GM21515 (cell line): ENCODE results near the gene RXFP4.
A peak's percentile ranks its signal among the peaks of the same experiment; 100 is the strongest.
"Not testable (repeated sequence)": the region's sequence is repeated elsewhere in the genome, so short reads cannot be mapped to it uniquely, and the experiment has no call there.

ENCODE experiments used
- ATAC-seq: cut with Tn5 transposase; IDR thresholded peaks from one replicate; pipeline ENCODE4 v1.9.1; 2021; ENCODE audit not compliant: unreplicated experiment

The RXFP4 gene

GRCh38 chr1:155929057-155929456 is 12.4 kb upstream of the RXFP4 start:
- no peak for ATAC-seq

GRCh38 chr1:155930725-155931124 is 10.7 kb upstream of the RXFP4 start:
- ATAC-seq = not testable (repeated sequence)

DNA sequence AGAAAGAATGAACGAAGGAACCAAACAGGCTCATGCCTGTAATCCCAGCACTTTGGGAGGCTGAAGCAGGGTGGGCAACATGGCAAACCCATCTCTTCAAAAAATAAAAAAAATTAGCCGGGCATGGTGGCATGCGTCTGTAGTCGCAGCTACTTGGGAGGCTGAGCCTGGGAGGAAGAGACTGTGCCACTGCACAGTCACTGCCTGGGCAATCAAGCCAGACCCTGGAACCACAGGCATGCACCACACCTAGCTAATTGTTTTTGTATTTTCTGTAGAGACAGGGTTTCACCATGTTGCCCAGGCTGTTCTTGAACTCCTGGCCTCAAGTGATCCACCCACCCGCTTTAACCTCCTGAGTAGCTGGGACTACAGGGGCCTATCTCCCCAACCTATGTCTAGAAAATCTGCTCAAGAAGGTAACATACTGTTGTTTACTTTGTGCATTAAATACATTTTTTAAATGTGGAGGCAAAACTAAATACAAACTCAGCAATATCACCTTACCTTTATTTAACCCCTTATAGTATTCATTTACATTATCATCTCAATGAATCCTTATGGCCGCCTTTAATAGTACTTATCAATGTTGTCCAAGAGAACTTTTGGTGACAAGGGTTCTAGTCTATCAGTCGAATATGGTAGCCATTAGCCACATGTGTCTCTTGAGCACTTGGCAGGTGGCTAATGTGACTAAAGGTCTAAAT is 10.0 kb upstream of the RXFP4 start:
- no peak for ATAC-seq

DNA sequence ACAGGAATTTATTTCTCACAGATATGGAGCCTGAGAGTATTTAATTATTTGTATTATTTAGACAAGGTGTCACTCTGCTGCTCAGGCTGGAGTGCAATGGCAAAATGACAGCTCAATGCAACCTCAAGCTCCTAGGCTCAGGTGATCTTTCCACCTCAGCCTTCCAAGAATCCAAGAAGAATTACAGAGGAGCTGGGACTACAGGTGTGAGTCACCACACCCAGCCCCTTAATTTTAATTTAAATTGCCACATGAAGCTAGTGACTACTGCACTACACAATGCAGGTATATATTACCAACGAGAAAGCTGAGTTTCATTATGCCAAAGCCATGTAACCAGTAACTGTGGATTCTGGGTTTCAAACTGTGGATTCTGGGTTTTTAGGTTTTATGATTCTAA is 9.4 kb upstream of the RXFP4 start:
- ATAC-seq = no peak

DNA sequence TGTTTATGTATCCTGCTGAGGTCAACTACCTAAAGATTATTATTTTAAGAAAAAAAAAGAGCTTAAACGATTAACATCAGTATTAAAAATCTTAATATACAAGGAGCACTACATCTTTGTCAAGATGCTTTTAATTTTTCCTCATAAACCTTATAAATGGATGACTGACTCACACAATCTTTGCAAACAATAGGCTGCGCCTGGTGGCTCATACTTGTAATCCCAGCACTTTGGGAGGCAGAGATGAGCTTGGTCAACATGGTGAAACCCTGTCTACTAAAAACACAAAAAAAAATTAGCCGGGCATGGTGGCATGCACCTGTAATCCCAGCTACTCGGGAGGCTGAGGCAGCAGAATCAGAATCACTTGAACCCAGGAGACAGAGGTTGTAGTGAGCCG is 9.0 kb upstream of the RXFP4 start:
- ATAC-seq = no peak

- no peak for ATAC-seq
These were observed 7.8 kb upstream of the RXFP4 start for GRCh38 chr1:155933591-155934096.

DNA sequence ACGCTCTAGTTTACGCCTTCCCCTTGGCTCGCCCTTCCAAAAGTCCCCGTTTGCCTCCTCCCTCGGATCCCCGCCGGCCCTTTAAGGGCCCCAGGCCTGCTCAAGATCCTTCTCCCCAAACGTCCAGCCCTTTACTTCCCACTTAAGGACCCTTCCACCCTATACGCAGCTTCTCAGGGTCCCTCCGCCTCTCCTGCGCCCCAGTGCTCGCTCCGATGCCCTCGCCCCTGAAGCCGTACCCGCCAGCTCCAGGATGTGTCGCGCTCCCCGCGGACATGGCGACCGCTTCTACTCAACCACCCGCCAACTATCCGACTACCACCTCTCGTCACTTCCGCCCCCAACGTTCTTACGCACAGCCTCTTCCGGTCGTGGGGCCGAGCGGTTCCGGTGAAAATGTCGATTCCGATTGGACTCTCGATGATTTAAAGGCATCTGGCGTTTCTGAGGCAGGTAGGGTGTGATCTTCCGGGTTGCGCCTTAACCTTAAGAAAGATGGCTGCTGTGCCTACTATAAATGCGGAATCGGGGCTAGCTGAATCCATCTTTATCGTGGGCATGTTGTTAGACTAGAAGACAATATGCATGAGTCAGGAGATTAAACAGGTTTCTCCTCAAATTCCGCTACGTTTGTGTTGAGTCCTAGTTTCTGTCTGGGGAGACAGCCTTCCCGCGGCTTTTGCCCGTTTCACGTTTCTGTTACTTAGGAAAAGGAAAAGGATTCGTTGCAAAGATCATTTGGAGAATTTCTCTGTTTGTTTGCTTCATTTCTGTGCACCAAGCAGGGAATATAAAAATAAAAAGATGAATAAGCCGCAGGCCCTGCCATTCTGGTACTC is 7.1 kb upstream of the RXFP4 start, which contains the start of gene KHDC4:
TSS of gene KHDC4 (minus strand) at position 317 of the 839 bp plus-strand sequence. CDS start at position 277, 40 bp downstream.
- ATAC-seq = peak; percentile 88

DNA sequence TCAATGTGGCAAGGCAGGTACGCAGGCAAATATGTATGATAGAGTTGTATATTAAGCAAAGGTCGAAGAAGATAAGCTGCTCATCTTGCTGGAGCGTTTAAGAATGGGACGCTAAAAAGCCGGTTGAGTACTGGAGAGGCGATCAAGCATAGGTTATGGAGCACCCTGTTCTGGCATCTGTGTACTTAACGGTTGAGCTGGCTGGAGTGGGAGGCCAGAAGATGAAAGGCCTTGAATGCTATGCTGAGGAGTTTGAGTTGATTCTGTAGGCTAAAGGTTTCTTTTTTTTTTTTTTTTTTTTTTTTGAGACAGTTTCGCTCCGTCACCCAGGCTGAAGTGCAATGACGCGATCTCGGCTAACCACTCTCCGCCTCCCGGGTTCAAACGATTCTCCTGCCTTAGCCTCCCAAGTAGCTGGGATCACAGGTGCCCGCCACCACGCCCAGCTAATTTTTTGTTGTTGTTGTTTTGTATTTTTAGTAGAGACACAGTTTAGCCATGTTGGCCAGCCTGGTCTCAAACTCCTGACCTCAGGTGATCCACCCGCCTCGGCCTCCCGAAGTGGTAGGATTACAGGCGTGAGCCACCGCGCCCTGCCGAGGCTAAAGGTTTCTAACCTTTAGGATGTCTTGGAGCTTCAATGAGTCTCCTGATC is 6.4 kb upstream of the RXFP4 start:
- ATAC-seq = no peak

GRCh38 chr1:155938220-155938627 is 3.2 kb upstream of the RXFP4 start:
- no peak for ATAC-seq

DNA sequence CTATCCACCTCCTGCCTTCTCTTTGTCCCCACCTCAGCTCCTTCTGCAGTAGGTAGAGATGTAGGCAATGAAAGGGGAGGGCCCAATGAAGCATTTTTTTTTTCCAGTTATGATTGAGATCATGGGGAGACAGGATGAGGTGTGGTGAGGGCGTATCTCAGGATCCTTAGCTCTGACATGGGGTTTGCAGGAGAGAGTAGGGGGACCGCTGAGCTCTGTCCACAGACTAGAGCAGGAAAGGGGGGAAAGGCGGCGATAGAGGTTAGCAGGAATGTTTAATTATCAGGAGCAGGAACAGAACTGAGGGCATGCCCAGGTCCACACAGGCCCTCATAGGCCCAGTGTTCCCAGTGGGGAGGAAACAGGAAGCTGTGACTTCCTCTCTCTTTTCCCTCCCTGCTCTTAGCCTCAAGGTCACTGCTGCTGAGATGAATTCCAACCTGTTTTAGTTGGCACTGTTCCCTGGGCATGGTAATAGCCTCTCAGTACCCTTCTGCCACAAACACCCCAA is 901 bp upstream of the RXFP4 start:
- no peak for ATAC-seq

DNA sequence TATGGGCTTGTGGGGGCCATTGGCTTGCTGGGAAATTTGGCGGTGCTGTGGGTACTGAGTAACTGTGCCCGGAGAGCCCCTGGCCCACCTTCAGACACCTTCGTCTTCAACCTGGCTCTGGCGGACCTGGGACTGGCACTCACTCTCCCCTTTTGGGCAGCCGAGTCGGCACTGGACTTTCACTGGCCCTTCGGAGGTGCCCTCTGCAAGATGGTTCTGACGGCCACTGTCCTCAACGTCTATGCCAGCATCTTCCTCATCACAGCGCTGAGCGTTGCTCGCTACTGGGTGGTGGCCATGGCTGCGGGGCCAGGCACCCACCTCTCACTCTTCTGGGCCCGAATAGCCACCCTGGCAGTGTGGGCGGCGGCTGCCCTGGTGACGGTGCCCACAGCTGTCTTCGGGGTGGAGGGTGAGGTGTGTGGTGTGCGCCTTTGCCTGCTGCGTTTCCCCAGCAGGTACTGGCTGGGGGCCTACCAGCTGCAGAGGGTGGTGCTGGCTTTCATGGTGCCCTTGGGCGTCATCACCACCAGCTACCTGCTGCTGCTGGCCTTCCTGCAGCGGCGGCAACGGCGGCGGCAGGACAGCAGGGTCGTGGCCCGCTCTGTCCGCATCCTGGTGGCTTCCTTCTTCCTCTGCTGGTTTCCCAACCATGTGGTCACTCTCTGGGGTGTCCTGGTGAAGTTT is 550 bp downstream of the RXFP4 start:
- ATAC-seq = no peak

- ATAC-seq = no peak
These were observed 1.2 kb downstream of the RXFP4 start for GRCh38 chr1:155942578-155943141.

DNA sequence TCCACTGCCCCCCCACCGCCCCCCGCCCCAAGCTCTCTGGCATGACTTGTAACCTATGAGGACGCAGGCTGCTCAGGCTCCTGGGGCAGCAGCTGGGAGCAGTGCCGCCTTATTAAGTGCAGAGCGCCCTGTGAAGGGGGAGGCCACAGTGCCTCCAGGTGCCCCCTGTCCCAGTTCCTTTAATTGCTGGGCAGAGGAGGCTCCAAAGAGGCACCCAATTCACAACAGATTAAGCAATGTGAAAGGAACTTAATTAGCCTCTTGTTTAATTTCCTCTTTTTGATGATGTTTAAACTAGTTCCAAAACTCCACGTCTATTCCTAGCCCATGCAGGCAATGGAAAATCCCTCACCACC is 3.0 kb downstream of the RXFP4 start:
- no peak for ATAC-seq

- ATAC-seq = peak; percentile 19
These were observed 5.3 kb downstream of the RXFP4 start for GRCh38 chr1:155946633-155947219.

DNA sequence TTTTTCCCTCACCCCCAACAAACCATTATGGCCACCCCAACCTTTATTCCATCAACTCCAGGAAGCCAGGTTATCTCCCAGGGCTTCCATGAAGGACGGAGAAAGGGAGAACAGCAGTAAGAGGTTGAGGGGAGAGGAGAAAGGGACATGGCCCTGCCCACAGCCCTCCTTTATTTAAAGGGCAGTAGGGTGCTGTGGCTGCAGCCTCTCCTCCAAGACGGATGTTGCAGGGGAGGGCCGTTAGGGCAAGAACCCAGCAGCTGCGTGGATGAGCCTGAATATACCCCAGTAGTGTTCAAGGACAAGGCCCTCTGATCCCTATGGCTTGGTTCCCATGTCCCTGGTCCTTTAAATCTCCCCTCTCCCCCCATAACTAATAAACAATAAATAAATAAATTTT is 5.9 kb downstream of the RXFP4 start:
- ATAC-seq = no peak

DNA sequence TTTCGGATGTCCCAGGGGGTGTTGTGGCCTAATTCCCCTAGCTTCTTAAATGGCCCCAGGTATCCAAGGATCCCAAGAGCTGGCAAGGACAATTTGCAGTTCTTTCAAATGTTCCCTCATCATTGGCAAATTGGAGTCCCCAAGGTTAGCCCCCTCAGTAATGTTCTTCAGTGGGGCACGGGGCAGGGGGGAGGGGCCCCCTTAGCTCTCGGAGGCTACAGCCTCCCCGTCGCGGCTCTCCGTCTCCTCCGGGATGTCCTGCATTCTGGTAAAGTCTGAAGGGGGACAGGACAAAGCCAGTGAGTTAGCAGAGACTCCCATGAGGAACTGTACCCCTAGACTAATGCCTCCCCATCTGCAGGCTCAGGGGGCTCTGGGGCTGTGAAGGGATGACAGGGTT is 6.3 kb downstream of the RXFP4 start:
- no peak for ATAC-seq

DNA sequence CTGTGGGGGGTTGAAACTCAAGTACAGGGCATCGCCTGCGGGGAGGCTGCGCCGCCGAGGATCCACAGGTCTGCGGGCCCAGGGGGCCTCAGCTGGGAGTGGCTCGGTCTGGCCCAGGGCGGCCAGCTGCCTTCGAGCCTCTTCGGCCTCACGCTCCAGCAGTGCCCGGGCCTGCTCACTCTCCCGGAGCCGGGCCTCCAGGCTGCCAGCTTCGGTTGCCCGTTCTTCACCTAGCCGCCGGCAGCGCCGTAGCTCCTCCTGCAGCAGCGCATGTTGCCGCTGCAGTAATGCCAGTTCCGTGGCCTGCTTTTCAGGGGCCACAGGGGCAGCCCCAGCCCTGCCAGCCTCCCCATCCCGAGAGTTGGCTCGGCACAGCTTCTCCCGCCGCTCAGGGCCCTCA is 9.4 kb downstream of the RXFP4 start:
- no peak for ATAC-seq

GRCh38 chr1:155951753-155952504 is 10.5 kb downstream of the RXFP4 start:
- ATAC-seq = no peak

GRCh38 chr1:155952505-155952890 is 11.1 kb downstream of the RXFP4 start:
- ATAC-seq = no peak
